Stimulated activated CD4-positive, alpha-beta T cell treated with anti-CD3 and anti-CD28 coated beads, Interleukin-1b, Interleukin-23, amount 100 ng/mL, for 48 hours (primary cell): ENCODE results near the gene PTAR1.

Source experiments
- DNase-seq: peaks from one replicate; pipeline ENCODE4 v3.0.0-alpha.2; 2020

The PTAR1 gene

GRCh38 chr9:69672596-69673310 is 87.1 kb downstream of the PTAR1 start:
- DNase-seq, result peak; percentile 78

DNA sequence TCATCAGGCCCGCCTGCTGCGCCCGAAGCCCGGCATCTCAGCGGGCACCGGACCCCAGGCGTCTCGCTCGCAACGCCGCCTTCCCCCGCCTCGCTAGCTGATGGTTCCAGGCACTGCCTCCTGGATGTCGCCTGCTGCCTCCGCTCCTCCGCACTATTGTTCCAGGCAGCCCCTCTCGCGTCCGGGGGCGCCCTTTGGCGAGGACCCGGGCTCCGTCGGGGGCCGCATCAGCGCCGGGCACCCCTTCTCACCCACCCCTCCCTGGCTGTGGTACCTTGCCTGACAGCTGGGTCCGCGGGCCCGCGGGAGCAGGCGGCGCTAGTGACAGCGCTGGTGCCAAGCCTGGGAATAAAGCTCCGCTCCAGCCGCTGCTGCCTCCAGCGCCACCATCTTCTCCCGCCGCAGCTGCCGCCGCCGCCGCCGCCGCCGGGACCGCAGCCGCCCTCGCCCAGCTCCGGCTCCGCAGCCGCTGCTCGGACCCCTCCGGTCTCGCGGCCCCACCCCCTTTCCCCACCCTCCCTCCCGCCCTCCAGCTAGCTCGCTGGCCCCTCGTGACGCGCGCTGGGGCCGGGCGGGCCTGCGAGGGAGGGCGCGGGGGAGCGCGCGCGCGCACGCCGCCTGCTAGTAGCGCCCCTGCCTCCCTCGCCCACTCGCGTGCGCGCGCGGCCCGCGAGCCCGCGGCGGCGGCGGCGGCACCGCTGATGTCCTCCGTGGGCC is 87.8 kb downstream of the PTAR1 start, which contains the start of gene APBA1:
TSS of gene APBA1 (minus strand) at position 493 of the 717 bp plus-strand sequence.
- DNase-seq, result peak; percentile 8

GRCh38 chr9:69671311-69671878 is 88.4 kb downstream of the PTAR1 start:
- DNase-seq, result no peak

DNA sequence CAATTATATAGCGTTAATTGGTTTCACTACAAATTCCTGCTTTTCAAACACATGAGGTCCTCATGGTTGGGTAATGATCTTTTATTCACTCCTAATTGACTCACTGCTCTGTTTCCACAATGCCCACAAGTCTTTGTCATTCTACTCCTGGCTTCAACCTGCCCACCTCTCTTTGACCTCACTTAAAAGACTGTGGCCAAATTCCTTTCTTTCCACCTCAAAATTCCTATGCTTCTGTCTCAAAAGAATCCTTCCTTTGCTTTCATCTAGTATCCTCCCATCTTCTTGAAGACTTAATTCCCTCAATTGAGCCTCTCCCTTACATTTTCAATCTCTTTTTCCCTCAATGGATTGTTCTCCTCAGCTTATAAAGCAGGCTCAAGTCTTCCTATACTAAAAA is 92.5 kb downstream of the PTAR1 start:
- no peak for DNase-seq

DNA sequence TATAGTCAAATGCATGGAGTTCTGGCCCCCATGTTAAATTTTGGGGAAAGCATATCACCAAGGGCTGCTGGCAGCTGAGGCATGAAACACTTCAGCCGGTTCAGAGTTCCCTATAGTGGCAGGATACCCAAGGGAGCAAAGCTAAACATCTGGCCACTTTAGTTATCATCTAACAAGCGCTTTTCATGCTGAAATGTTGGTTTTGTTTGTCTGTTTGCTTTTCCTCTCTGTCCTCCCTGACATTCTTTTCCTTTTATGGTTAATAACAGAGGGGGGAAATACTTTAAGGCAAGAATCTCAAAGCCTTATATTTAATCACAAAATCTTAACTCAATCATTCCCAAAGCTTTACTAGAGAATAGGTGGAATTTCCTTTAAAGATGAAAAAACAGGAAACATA is 99.5 kb downstream of the PTAR1 start:
- DNase-seq, result no peak
